Adipocyte (in vitro differentiated cells): Measurements from ENCODE around the gene LRBA.

Experiments
- DNase-seq: peaks from one replicate; pipeline ENCODE4 v3.0.0-alpha.2; 2015; ENCODE audit warnings: low read depth
- H3K27me3 ChIP-seq: replicated peaks from 2 replicates; pipeline ENCODE4 v1.7.0; 2013; ENCODE audit warnings: mild to moderate bottlenecking, low read length, moderate library complexity; ENCODE audit not compliant: control insufficient read depth, insufficient read depth
- H3K36me3 ChIP-seq: 2 replicates; pipeline ENCODE4 v1.7.0; 2013; ENCODE audit warnings: low read length, mild to moderate bottlenecking, moderate library complexity; ENCODE audit not compliant: control insufficient read depth, insufficient read depth, severe bottlenecking
- H3K4me1 ChIP-seq: 2 replicates; pipeline ENCODE4 v1.7.0; 2013; ENCODE audit warnings: mild to moderate bottlenecking, low read length, moderate library complexity; ENCODE audit not compliant: control insufficient read depth, insufficient read depth
- H3K4me3 ChIP-seq: 2 replicates; pipeline ENCODE4 v1.7.0; 2013; ENCODE audit warnings: mild to moderate bottlenecking, low read length, moderate library complexity
- H3K9ac ChIP-seq: 2 replicates; pipeline ENCODE4 v1.7.0; 2013; ENCODE audit warnings: mild to moderate bottlenecking, low read length, moderate library complexity
- H3K9me3 ChIP-seq: 2 replicates; pipeline ENCODE4 v1.7.0; 2013; ENCODE audit warnings: mild to moderate bottlenecking, low read length, moderate library complexity; ENCODE audit not compliant: control insufficient read depth

The LRBA gene

DNA sequence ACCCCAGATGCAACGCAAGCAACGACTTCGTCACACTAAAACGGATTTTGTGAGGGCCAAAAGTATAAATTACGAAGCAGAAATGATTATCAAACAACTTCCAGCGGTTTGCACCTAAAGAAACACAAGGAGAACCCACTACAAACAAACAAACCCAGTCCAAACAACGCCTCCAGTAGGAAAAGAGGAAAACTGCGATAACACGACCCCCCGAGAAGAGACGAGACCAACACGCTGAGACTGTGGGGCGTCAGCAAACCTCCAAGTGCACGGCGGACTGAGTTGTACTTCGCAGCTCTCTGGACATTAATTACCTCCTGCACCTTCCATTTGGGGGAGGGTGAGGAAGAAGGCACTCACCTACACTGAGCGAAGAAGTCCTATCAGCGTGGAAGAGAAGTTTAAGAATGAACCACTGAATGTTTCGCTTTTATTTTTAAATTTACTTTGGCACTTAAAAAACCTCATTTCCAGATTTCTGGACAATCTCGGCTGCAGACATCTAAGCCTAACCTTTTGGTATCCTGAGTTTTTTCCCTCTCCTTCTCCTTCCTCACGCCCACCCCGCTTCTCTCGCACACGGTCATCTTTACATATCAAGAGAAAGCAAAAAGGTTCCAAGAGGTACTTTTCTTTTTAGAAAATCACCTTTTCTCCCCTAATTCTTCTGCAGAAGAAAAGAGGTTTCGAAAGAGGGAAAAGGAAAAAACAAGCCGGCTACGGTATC lies 432.8 kb downstream of the LRBA start, which contains the start of gene MAB21L2:
TSS of gene MAB21L2 (plus strand) at position 6 of the 727 bp plus-strand sequence. CDS start 879 bp downstream, outside the sequence.
- no peak within 1 kb of the TSS for H3K4me3 ChIP-seq
- H3K4me1 ChIP-seq: no peaks in the 10 kb centered on the region
- H3K36me3 ChIP-seq: no peaks in the 10 kb centered on the region
- no peaks in the 10 kb centered on the region for H3K9me3 ChIP-seq
- DNase-seq: peak; percentile 74
- no peaks in the 10 kb centered on the region for H3K27me3 ChIP-seq
- H3K9ac ChIP-seq: no peak within 1 kb of the TSS

DNA sequence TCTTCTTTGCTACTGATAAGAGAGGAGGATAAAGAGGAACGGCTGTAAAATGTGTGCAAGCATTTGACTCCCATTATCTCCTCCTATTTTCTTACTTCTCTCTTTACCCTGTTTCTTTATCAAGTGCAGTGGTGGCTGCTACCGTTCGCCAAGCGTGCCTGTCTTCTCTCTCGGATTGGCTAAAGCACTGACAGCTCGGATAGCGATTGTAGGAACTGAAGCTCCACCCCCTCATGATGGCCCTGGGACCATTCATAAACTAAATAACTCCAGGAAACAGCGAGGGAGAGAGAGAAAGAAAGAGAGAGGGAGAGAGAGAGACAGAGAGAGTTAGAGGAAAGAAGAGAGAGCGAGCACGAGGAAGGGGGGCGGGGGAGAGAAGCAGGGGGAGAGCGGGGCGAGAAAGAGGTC lies 433.4 kb downstream of the LRBA start:
- peak; percentile 98 for DNase-seq
- H3K4me3 ChIP-seq: no peak overlapping the region
- no peaks in the 10 kb centered on the region for H3K4me1 ChIP-seq
- no peaks in the 10 kb centered on the region for H3K27me3 ChIP-seq
- no peak overlapping the region for H3K9ac ChIP-seq
- no peaks in the 10 kb centered on the region for H3K36me3 ChIP-seq
- no peaks in the 10 kb centered on the region for H3K9me3 ChIP-seq

DNA sequence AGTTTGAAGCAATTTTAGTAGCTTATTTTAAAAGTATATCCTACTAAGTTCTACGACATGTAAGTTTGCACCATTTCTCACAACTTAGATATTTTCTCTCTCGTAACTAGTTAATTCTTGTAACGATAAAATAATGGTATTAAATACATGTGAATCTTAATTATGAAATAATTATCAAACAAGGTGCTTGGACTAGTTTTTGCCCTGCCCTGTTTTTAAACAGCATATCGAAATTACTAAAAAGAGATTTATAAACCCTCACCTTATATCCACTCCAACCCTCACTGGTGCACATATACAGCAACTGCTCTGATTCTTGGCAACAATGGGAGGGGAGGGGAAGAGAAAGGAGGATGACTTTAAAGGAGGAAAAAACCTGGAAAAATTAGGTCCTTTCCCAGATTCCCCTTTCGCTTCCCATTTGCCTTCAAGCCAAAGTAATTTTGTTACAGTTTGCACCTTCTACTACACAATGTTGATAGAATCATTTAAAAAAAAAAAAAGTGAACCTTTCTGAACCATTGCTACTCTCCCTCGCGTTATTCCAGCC lies 434.0 kb downstream of the LRBA start:
- H3K4me3 ChIP-seq: no peak overlapping the region
- no peak overlapping the region for H3K9ac ChIP-seq
- no peaks in the 10 kb centered on the region for H3K36me3 ChIP-seq
- no peaks in the 10 kb centered on the region for H3K9me3 ChIP-seq
- H3K4me1 ChIP-seq: no peaks in the 10 kb centered on the region
- H3K27me3 ChIP-seq: no peaks in the 10 kb centered on the region
- DNase-seq: peak; percentile 67

DNA sequence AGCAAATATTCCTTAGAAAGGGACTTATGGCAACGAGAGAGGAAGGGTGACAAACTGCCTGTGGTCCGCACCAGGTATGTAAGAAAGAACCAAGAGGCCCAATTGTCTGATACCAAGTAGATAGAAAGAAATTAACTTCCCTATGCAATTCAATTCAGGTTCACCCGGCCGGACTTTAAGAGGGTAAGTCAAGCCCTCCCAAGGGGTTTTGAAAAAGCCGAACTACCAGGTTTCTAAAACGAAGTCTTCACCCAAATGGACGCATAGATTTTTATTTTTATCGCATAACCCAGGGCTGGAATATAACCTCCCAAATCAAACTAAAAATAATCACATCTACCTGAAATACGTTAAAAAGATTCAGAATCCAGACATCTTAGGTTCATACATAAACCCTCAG lies 434.8 kb downstream of the LRBA start:
- DNase-seq: peak; percentile 54
- H3K4me3 ChIP-seq: peak overlapping the region; percentile 73
- no peaks in the 10 kb centered on the region for H3K9me3 ChIP-seq
- H3K27me3 ChIP-seq: no peaks in the 10 kb centered on the region
- no peaks in the 10 kb centered on the region for H3K36me3 ChIP-seq
- peak overlapping the region; percentile 29 for H3K9ac ChIP-seq
- H3K4me1 ChIP-seq: no peaks in the 10 kb centered on the region

DNA sequence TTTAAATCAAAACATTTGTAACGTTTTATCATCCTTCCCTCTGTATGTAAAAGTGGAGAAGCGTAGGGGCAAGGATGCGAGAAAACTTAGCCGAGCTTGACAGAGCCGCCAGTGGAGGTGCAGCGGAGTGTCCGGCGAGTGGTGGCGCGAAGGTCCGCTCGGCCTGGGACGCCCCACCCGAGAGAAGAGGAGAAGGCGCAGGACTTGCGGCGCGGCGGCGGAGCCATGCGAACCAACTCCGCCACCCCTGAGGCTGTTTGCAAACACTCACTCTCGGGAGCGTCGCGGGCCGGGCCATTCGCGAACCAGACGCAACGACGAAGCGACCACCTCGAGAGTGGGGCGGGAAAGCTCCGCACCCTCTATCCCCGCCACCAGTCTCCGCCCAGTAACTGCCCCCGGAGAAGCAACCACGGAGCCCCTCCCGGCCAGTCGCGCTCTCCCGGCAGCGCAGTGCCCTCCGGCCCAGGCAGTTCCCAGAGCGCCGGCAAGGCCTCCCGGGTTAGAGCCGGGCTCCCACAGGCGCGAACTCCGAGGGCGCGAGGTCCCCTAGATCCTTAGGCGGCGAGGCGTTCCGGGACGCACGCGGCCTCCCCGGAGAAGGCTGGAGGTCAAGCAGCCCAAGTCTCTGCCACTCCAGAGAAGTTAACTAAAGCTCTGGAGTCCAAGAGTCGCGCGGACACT lies 435.4 kb downstream of the LRBA start:
- Histone ChIP-seq H3K27me3 (no peaks in the 10 kb centered on the region), H3K36me3 (no peaks in the 10 kb centered on the region), H3K9ac (peak overlapping the region; percentile 29), H3K9me3 (no peaks in the 10 kb centered on the region), H3K4me3 (peak overlapping the region; percentile 73), H3K4me1 (no peaks in the 10 kb centered on the region)
- peak; percentile 75 for DNase-seq

DNA sequence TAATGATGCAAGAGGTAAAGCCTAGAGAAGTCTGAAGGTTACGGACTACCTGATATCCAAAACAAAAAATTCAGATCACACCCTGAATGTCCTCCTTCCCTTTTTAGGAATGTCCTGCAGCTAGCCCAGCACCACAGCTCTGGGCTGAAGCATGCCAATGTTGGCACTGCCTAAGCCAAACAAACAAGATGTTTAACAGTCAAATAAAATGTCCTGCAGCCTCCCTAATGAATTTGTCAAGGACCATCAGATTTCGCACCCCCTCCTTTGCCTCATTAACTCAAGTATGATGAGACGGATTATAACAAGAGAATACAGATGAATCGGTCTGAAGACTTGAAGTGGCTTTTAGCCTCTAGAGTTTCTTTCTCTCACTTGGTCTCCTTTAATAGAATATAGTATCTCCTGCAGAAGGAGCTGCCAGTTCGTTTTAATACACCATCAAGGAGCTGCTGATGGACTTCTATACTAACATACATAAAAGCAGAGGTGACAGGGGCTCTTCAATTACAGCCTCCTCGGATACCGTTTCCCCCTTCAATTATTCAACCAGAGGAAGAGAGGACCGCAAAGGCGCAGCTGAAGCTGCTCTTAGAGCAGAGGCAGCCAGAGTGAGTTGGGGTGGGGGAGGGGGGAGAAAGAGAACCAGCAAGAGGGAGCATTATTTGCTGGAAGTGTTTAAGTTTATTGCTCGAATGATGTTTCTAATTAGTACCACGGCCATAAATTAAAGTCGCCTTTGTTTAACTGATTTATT lies 436.2 kb downstream of the LRBA start:
- H3K4me3 ChIP-seq: peak overlapping the region; percentile 73
- no peaks in the 10 kb centered on the region for H3K9me3 ChIP-seq
- no peaks in the 10 kb centered on the region for H3K27me3 ChIP-seq
- no peak overlapping the region for H3K9ac ChIP-seq
- H3K36me3 ChIP-seq: no peaks in the 10 kb centered on the region
- H3K4me1 ChIP-seq: no peaks in the 10 kb centered on the region
- DNase-seq: peak; percentile 81

DNA sequence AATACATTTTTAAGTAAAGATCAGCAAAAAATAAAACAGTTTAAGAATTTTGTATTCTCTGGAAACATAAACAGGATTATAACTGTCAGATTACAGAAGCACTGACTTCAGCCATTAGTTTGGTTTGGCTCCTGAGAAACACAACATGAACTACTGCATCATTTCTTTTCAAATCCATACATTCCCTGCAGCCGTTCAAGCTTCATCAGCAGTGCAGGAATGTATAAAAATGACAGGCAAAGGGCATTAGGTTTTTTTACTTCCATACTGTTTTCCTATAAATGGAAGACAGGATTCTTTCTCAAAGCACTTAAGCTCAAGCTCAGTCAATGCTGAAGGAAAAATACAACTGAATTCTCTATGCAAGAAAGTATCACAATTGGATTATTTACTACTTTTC lies 437.3 kb downstream of the LRBA start:
- no peak overlapping the region for H3K4me3 ChIP-seq
- DNase-seq: peak; percentile 56
- no peaks in the 10 kb centered on the region for H3K4me1 ChIP-seq
- no peak overlapping the region for H3K9ac ChIP-seq
- H3K9me3 ChIP-seq: no peaks in the 10 kb centered on the region
- no peaks in the 10 kb centered on the region for H3K36me3 ChIP-seq
- H3K27me3 ChIP-seq: no peaks in the 10 kb centered on the region

DNA sequence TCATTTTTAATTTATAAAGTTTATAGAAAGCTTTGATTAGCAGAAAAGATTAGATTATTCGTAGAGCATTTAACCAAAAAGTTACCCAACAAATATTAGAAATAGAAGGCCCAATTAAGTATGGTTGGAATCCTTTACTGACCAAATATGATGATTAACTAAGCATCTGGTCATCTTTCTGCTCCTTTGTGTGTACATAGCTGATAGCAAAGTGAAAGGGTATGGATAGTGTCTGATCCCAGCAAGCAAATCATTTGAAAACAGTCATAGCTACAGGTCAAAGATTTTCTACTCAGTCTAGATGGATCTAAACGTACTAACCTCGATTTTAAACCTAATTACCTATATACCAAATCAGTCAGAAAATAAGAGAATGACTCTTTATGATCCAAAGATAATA lies 440.4 kb downstream of the LRBA start:
- H3K36me3 ChIP-seq: no peaks in the 10 kb centered on the region
- no peak overlapping the region for H3K9ac ChIP-seq
- DNase-seq: no peak
- H3K9me3 ChIP-seq: no peaks in the 10 kb centered on the region
- no peaks in the 10 kb centered on the region for H3K27me3 ChIP-seq
- no peak overlapping the region for H3K4me3 ChIP-seq
- peaks cover 1% of the 10 kb centered on the region for H3K4me1 ChIP-seq

DNA sequence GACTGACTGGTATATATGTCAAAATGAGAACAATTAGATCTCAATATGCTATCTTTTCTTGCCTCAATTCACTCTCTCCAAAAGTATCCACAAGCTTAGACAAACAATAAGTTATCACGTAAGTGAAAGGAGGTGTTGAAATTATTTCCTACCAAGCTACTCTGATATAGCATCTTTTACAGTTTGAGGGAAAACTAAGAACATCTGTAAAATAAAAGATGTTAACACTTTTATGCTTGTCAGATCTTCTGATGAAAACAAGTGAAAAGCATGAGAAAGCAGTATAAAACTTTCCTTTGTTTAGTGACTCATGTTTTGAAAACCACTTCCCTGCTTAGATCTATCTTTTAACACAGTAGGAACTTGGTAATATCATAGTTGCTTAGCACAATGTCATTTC lies 441.6 kb downstream of the LRBA start:
- DNase-seq: peak; percentile 67
- H3K9me3 ChIP-seq: no peaks in the 10 kb centered on the region
- no peaks in the 10 kb centered on the region for H3K27me3 ChIP-seq

DNA sequence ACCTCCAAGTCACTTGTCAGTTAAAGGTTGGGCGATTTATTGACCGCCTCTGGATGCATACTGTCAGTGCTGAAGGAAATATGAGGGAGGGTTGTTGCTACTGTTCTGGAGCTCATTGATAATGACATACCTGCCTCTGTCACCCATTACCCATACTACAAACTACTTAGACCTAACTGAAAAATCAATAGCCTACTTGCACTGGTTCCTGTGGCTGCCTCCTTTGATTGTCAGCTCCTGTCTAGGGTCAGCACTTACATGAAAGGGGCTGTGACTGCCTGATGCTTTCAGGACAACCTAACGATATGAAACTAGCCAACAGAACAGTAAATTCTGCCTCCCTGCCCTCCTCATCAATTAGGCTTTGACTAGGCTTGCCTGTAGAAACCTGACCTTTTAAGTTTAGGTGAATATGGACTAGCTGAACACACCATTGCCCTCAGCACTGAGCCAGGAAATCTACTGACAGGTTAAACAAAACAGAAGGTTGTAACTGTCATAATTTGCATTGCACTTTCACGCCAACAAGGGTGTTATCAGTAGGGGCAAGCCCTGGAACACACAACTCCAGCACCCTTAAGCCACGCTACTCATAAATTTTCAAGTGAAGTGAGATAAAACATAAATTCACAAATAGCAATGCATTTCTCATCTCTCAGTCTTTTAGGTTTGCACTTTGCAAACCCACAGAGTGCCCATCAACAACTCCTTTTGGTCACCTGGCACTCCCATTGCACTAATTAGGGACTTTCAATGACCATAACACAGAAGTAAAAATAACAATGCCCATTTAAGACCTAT lies 442.2 kb downstream of the LRBA start:
- Histone ChIP-seq H3K4me3 (no peak overlapping the region), H3K27me3 (no peaks in the 10 kb centered on the region), H3K4me1 (peaks cover 6% of the 10 kb centered on the region), H3K9me3 (no peaks in the 10 kb centered on the region), H3K36me3 (no peaks in the 10 kb centered on the region), H3K9ac (no peak overlapping the region)
- no peak for DNase-seq

More for the DNA sequence above, 441.6 kb downstream of the LRBA start:
- H3K36me3 ChIP-seq: no peaks in the 10 kb centered on the region
- H3K9ac ChIP-seq: no peak overlapping the region
- peaks cover 6% of the 10 kb centered on the region for H3K4me1 ChIP-seq
- H3K4me3 ChIP-seq: no peak overlapping the region
